Iris pigment epithelial cell (primary cell): ENCODE measurements around the gene SLC16A6.
"Not testable (repeated sequence)": the region's sequence is repeated elsewhere in the genome, so short reads cannot be mapped to it uniquely, and the experiment has no call there.

Experiments used
- DNase-seq: peaks from one replicate; pipeline ENCODE4 v3.0.0-alpha.2; 2011; ENCODE audit warnings: low read depth

SLC16A6 gene

GRCh38 chr17:68219429-68219828, 71.5 kb downstream of the SLC16A6 start:
- DNase-seq = not testable (repeated sequence)
